Right lobe of liver (tissue), 6 donors: ENCODE data around the gene DNA2. TPM values are rescaled to one million over a fixed set of nuclear protein-coding genes. Genes with fewer than 3 reads are reported as not detected.
A peak's percentile ranks its signal among the peaks of the same experiment; 100 is the strongest.

Experiments used
- ATAC-seq, 4 donors: fragments of 200-7000 bp; cut with Tn5 transposase; one replicate each; pipeline ENCODE4 v1.9.1; 2020; ENCODE audit warnings: mild to moderate bottlenecking in 4 of 4, moderate library complexity in 4 of 4
- DNase-seq, 3 donors: peaks; one replicate each; pipeline ENCODE4 v3.0.0-alpha.2; 2020
- H3K27ac ChIP-seq, 3 donors: fragments of 200-600 bp; one replicate each; pipeline ENCODE4 v1.8.0; 2022
- H3K27me3 ChIP-seq, 2 donors: fragments of 200-600 bp; one replicate each; pipeline ENCODE4 v1.8.0; 2022
- H3K36me3 ChIP-seq, 4 donors: fragments of 200-600 bp; sonication (generic) in 1 of 4; one replicate each; pipeline versions ENCODE4 v1.5.1 to v1.8.0; 2017 to 2022; ENCODE audit warnings: control low read depth in 1 of 4
- H3K4me1 ChIP-seq, 4 donors: fragments of 200-600 bp; sonication (generic) in 1 of 4; one replicate each; pipeline versions ENCODE4 v1.5.1 to v1.8.0; 2017 to 2022; ENCODE audit warnings: control low read depth in 1 of 4
- H3K4me3 ChIP-seq, 3 donors: fragments of 200-600 bp; one replicate each; pipeline ENCODE4 v1.8.0; 2022
- H3K9me3 ChIP-seq, 4 donors: fragments of 200-600 bp; sonication (generic) in 1 of 4; one replicate each; pipeline versions ENCODE4 v1.5.1 to v1.8.0; 2017 to 2022; ENCODE audit warnings: control low read depth in 1 of 4
- CTCF ChIP-seq, 4 donors: fragments of 200-600 bp in 3 of 4; fragments of 450-650 bp in 1 of 4; IDR thresholded peaks; one replicate each; pipeline versions ENCODE4 v1.5.1 to v1.8.0; 2016 to 2022; ENCODE audit warnings: antibody characterized with exemption in 4 of 4, mild to moderate bottlenecking in 2 of 4
- POLR2A ChIP-seq: fragments of 450-650 bp; IDR thresholded peaks from one replicate; pipeline ENCODE4 v1.6.1; 2017; ENCODE audit warnings: antibody characterized with exemption, mild to moderate bottlenecking
- WGBS: methylation state at CpG from one replicate; pipeline ENCODE4 v1.1.6; 2018; ENCODE audit warnings: low coverage, low lambda C conversion rate; ENCODE audit not compliant: insufficient coverage; ENCODE audit errors: missing lambda C conversion rate; 5-methylcytosine and 5-hydroxymethylcytosine counted together
- intact Hi-C, 2 donors: fragments of 100-400 bp; cut with DNase I; formaldehyde crosslinking; loops; one replicate each; pipeline versions ENCODE4 v1.11.2 to v1.14.1; 2022
- total RNA-seq, 6 experiments: library from RNA; depleted of rRNA in 2 of 6; stranded (reverse); fragments of >200 nt in 2 of 6; fragmentation: NEBNext Ultra II Directional in 3 of 6; extraction: Animal tissue kit (Norgen Biotek cat#: 25700) in 3 of 6; gene quantifications; one replicate each; pipeline versions ENCODE4 v1.1.0 to v1.2.4, GENCODE V29; 2016 to 2023
- donor health status: DM: no; HTN: yes; CAD: no.
- donor health status: DM: no; HTN: no; CAD: no.
- donor health status: DM: no; HTN: no; CAD: no.
- donor health status: DM: no; HTN: yes; CAD: no.
- donor health status: DM: no; HTN: yes; CAD: no.

Gene DNA2
- total RNA-seq, 6 experiments from 2014 or later = 2.6 to 18.9 (median 3.8) TPM

GRCh38 chr10:68385740-68386139 is 86.0 kb downstream of the DNA2 start:
- no peaks in the 10 kb centered on the region for H3K9me3 ChIP-seq
- H3K27ac ChIP-seq = no peak overlapping the region
- intact Hi-C loops = no loop called here
- ATAC-seq (no peak), DNase-seq (no peak)
- no peak overlapping the region for H3K4me3 ChIP-seq
- H3K36me3 ChIP-seq = peaks cover 0 to 35% (median 4%) of the 10 kb centered on the region in 4 donors
- H3K4me1 ChIP-seq = no peaks in the 10 kb centered on the region
- no peak for TF ChIP-seq CTCF (IDR thresholded peaks at IDR 0.05)
- TF ChIP-seq POLR2A = no peak
- no peaks in the 10 kb centered on the region for H3K27me3 ChIP-seq
- WGBS = 78% methylated on average over 2 of the region's 2 CpGs

- Histone ChIP-seq H3K9me3 (no peaks in the 10 kb centered on the region), H3K27ac (no peak overlapping the region), H3K4me1 (no peaks in the 10 kb centered on the region), H3K36me3 (peaks cover 0 to 4% (median 0%) of the 10 kb centered on the region in 4 donors), H3K4me3 (no peak overlapping the region), H3K27me3 (no peaks in the 10 kb centered on the region)
- DNase-seq (no peak), ATAC-seq (no peak)
- intact Hi-C loops = no loop called here
- 100% methylated on average over 1 of the region's 1 CpG for WGBS
- TF ChIP-seq POLR2A (no peak), CTCF (IDR thresholded peaks at IDR 0.05) (no peak)
Measured at GRCh38 chr10:68371604-68372003, 100.2 kb downstream of the DNA2 start.

DNA sequence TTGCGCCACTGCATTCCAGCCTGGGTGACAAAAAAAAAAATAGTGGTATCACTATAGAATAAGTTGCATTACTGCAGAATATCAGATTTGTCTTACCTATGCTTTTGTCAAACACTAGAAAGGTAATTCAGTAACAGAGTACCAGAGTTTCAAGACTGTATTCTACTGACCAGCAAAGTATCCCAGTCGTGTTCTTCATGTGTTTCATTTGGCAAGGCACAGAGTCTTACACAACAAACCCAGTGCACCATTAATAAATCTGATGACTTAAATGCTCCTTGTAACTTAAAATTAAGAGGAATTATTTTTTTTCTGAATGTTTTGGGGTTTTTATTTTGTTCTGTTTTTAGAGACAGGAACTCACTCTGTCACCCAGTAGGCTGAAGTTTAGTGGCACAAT is 104.7 kb downstream of the DNA2 start:
- H3K4me1 ChIP-seq = peaks cover 0 to 11% (median 0%) of the 10 kb centered on the region in 4 donors
- no peaks in the 10 kb centered on the region for H3K27me3 ChIP-seq
- TF ChIP-seq POLR2A = no peak
- no peak for TF ChIP-seq CTCF (IDR thresholded peaks at IDR 0.05)
- H3K36me3 ChIP-seq = peaks cover 0 to 13% (median 0%) of the 10 kb centered on the region in 4 donors
- H3K4me3 ChIP-seq = no peak overlapping the region
- H3K9me3 ChIP-seq = no peaks in the 10 kb centered on the region
- no peak overlapping the region for H3K27ac ChIP-seq
- ATAC-seq (peak in 1 of 4 donors; percentile 32), DNase-seq (no peak)
- intact Hi-C loops = no loop called here
- WGBS = 62% methylated on average over 2 of the region's 2 CpGs

GRCh38 chr10:68366600-68366999 is 105.2 kb downstream of the DNA2 start:
- intact Hi-C loops = no loop called here
- peaks cover 0 to 17% (median 2%) of the 10 kb centered on the region in 4 donors for H3K36me3 ChIP-seq
- no peak for DNase-seq
- WGBS = 96% methylated on average over 5 of the region's 5 CpGs
- H3K27me3 ChIP-seq = no peaks in the 10 kb centered on the region
- TF ChIP-seq CTCF (IDR thresholded peaks at IDR 0.05) (no peak), POLR2A (no peak)
- H3K4me1 ChIP-seq = peaks cover 0 to 11% (median 0%) of the 10 kb centered on the region in 4 donors
- H3K9me3 ChIP-seq = no peaks in the 10 kb centered on the region
- no peak overlapping the region for H3K27ac ChIP-seq
- no peak overlapping the region for H3K4me3 ChIP-seq
- no peak for ATAC-seq

GRCh38 chr10:68365611-68366010 is 106.2 kb downstream of the DNA2 start:
- 70% methylated on average over 2 of the region's 2 CpGs for WGBS
- DNase-seq (no peak), ATAC-seq (no peak)
- Histone ChIP-seq H3K27me3 (no peaks in the 10 kb centered on the region), H3K4me1 (peaks cover 0 to 11% (median 0%) of the 10 kb centered on the region in 4 donors), H3K9me3 (no peaks in the 10 kb centered on the region), H3K36me3 (peaks cover 0 to 22% (median 2%) of the 10 kb centered on the region in 4 donors), H3K4me3 (no peak overlapping the region), H3K27ac (no peak overlapping the region)
- intact Hi-C loops = no loop called here
- TF ChIP-seq CTCF (IDR thresholded peaks at IDR 0.05) (no peak), POLR2A (no peak)
